DOHH2 (cell line): ENCODE results near the gene IMMP2L.

Experiments used
- H3F3A ChIP-seq: fragments of 200-600 bp; sonication (generic), shearing (Covaris generic); 2 replicates; pipeline ENCODE4 v1.6.0; 2016; ENCODE audit warnings: antibody characterized with exemption, mild to moderate bottlenecking; ENCODE audit not compliant: control insufficient read depth, insufficient read depth
- H3K27ac ChIP-seq: fragments of 200-600 bp; sonication (generic); 2 replicates; pipeline ENCODE4 v1.5.1; 2014; ENCODE audit warnings: low read depth, mild to moderate bottlenecking, low read length, moderate library complexity
- H3K27me3 ChIP-seq: fragments of 200-600 bp; sonication (generic); 2 replicates; pipeline ENCODE4 v1.6.1; 2014; ENCODE audit warnings: mild to moderate bottlenecking, low read length, mixed read lengths; ENCODE audit not compliant: control insufficient read depth
- H3K36me3 ChIP-seq: fragments of 200-600 bp; sonication (generic); 2 replicates; pipeline ENCODE4 v1.6.1; 2014; ENCODE audit warnings: mild to moderate bottlenecking, low read length, moderate library complexity, mixed read lengths; ENCODE audit not compliant: control insufficient read depth
- H3K4me1 ChIP-seq: fragments of 200-600 bp; sonication (generic); 2 replicates; pipeline ENCODE4 v1.6.1; 2014; ENCODE audit warnings: mild to moderate bottlenecking, low read length, mixed read lengths; ENCODE audit not compliant: control insufficient read depth
- H3K4me2 ChIP-seq: fragments of 200-600 bp; sonication (generic); 2 replicates; pipeline ENCODE4 v1.6.0; 2014; ENCODE audit warnings: mild to moderate bottlenecking, low read length, moderate library complexity
- H3K4me3 ChIP-seq: fragments of 200-600 bp; sonication (generic); 2 replicates; pipeline ENCODE4 v1.5.1; 2014; ENCODE audit warnings: mild to moderate bottlenecking, low read length, mixed read lengths
- H3K79me2 ChIP-seq: fragments of 200-600 bp; sonication (generic); 2 replicates; pipeline ENCODE4 v1.6.1; 2014; ENCODE audit warnings: mild to moderate bottlenecking, low read length, mixed read lengths; ENCODE audit not compliant: control insufficient read depth
- H3K9me2 ChIP-seq: fragments of 200-600 bp; sonication (generic); replicated peaks from 2 replicates; pipeline ENCODE4 v1.6.1; 2014; ENCODE audit warnings: mild to moderate bottlenecking, low read length, mixed read lengths; ENCODE audit not compliant: control insufficient read depth
- H3K9me3 ChIP-seq: fragments of 200-600 bp; sonication (generic); 2 replicates; pipeline ENCODE4 v1.6.1; 2014; ENCODE audit warnings: antibody characterized with exemption, low read length, mixed read lengths; ENCODE audit not compliant: control insufficient read depth, insufficient read depth
- H4K20me1 ChIP-seq: fragments of 200-600 bp; sonication (generic); 2 replicates; pipeline ENCODE4 v1.6.0; 2014; ENCODE audit warnings: low read depth, mild to moderate bottlenecking, antibody characterized with exemption, low read length, moderate library complexity; ENCODE audit not compliant: control insufficient read depth, insufficient read depth
- EZH2phosphoT487 ChIP-seq: fragments of 200-600 bp; sonication (generic); IDR thresholded peaks from 2 replicates; pipeline ENCODE4 v1.6.1; 2017; ENCODE audit warnings: borderline replicate concordance, mild to moderate bottlenecking, antibody characterized with exemption, low read length, moderate library complexity, mixed read lengths
- TF ChIP-seq, protein P1 (sequence below): fragments of 200-600 bp; sonication (generic); IDR thresholded peaks from one replicate; pipeline ENCODE4 v1.5.1; 2014; ENCODE audit warnings: antibody characterized with exemption, mild to moderate bottlenecking, low read depth, low read length; ENCODE audit not compliant: poor library complexity, severe bottlenecking

Gene IMMP2L

GRCh38 chr7:110813986-110814385 is 748.3 kb downstream of the IMMP2L start:
- Histone ChIP-seq H3K9me2 (no peaks in the 10 kb centered on the region), H3K9me3 (no peaks in the 10 kb centered on the region), H3K36me3 (no peaks in the 10 kb centered on the region), H3K4me1 (no peaks in the 10 kb centered on the region), H4K20me1 (no peaks in the 10 kb centered on the region), H3K79me2 (no peaks in the 10 kb centered on the region), H3K4me3 (no peak overlapping the region), H3K27ac (no peak overlapping the region), H3F3A (no peaks in the 10 kb centered on the region), H3K4me2 (no peak overlapping the region), H3K27me3 (no peaks in the 10 kb centered on the region)
- TF ChIP-seq, protein P1, sequence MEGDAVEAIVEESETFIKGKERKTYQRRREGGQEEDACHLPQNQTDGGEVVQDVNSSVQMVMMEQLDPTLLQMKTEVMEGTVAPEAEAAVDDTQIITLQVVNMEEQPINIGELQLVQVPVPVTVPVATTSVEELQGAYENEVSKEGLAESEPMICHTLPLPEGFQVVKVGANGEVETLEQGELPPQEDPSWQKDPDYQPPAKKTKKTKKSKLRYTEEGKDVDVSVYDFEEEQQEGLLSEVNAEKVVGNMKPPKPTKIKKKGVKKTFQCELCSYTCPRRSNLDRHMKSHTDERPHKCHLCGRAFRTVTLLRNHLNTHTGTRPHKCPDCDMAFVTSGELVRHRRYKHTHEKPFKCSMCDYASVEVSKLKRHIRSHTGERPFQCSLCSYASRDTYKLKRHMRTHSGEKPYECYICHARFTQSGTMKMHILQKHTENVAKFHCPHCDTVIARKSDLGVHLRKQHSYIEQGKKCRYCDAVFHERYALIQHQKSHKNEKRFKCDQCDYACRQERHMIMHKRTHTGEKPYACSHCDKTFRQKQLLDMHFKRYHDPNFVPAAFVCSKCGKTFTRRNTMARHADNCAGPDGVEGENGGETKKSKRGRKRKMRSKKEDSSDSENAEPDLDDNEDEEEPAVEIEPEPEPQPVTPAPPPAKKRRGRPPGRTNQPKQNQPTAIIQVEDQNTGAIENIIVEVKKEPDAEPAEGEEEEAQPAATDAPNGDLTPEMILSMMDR: no peak
- TF ChIP-seq EZH2phosphoT487: no peak

- Histone ChIP-seq H3K4me3 (no peak overlapping the region), H3K9me2 (no peaks in the 10 kb centered on the region)
- TF ChIP-seq, protein P1: no peak
- no peak for TF ChIP-seq EZH2phosphoT487
Measured at GRCh38 chr7:110809832-110810231, 752.5 kb downstream of the IMMP2L start.

DNA sequence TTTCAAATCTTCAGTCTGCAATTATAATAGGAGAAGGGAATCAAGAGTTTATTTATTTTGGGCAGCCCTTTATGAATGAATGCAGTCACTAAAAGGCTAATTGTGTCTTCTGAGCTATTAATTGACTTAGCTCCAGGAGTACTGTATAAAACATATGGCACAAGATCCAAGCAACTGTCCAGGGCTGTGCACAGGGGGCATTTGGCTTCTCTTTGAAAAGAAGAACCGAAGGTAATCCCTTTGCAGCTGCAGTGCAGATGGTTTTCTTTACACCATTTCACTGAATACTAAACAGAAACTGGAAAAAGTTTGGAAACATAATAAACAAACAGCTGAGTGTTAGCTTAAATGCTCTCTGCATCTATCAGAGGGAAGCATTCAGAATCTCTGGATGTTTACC is 753.9 kb downstream of the IMMP2L start:
- H3K4me1 ChIP-seq: no peaks in the 10 kb centered on the region
- H3K9me2 ChIP-seq: no peaks in the 10 kb centered on the region
- H3K27me3 ChIP-seq: no peaks in the 10 kb centered on the region
- H3K4me2 ChIP-seq: no peak overlapping the region
- no peaks in the 10 kb centered on the region for H3K36me3 ChIP-seq
- H3F3A ChIP-seq: no peaks in the 10 kb centered on the region
- no peak overlapping the region for H3K4me3 ChIP-seq
- H4K20me1 ChIP-seq: no peaks in the 10 kb centered on the region
- H3K79me2 ChIP-seq: no peaks in the 10 kb centered on the region
- no peak overlapping the region for H3K27ac ChIP-seq
- TF ChIP-seq EZH2phosphoT487: no peak
- TF ChIP-seq, protein P1: no peak
- no peaks in the 10 kb centered on the region for H3K9me3 ChIP-seq

More at GRCh38 chr7:110809832-110810231, 752.5 kb downstream of the IMMP2L start:
- Histone ChIP-seq H3K4me2 (no peak overlapping the region), H3K36me3 (no peaks in the 10 kb centered on the region), H3K27ac (no peak overlapping the region), H4K20me1 (no peaks in the 10 kb centered on the region), H3F3A (no peaks in the 10 kb centered on the region), H3K9me3 (no peaks in the 10 kb centered on the region), H3K79me2 (no peaks in the 10 kb centered on the region), H3K27me3 (no peaks in the 10 kb centered on the region), H3K4me1 (no peaks in the 10 kb centered on the region)

DNA sequence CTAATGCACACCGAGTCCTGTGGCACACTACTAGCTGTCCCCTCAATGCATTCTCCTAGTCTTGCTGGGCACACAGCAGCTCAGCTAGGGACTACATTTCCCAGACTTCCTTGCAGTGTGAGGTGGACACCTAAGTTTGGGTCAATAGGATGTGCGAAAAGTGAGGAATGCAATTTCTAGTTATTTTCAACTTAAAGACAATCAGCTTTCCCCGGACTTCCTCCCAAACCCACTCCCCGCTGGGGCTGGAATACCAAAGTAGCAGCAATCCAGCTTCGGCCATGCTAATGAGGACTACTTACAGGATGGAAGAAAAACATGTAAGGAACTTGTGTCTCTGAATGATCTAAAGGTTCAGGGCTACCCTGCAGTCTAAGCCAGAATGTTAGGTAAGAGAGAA is 757.8 kb downstream of the IMMP2L start:
- H3K27ac ChIP-seq: no peak overlapping the region
- H3K4me2 ChIP-seq: no peak overlapping the region
- no peaks in the 10 kb centered on the region for H3K36me3 ChIP-seq
- H3K4me3 ChIP-seq: no peak overlapping the region
- no peaks in the 10 kb centered on the region for H3K9me3 ChIP-seq
- H3F3A ChIP-seq: no peaks in the 10 kb centered on the region
- no peaks in the 10 kb centered on the region for H3K9me2 ChIP-seq
- no peaks in the 10 kb centered on the region for H3K27me3 ChIP-seq
- no peaks in the 10 kb centered on the region for H4K20me1 ChIP-seq
- no peak for TF ChIP-seq EZH2phosphoT487
- TF ChIP-seq, protein P1: no peak
- H3K79me2 ChIP-seq: no peaks in the 10 kb centered on the region
- no peaks in the 10 kb centered on the region for H3K4me1 ChIP-seq
